GM23248 (cell line): ENCODE measurements around the gene STYXL2. TPM values are rescaled to one million over a fixed set of nuclear protein-coding genes. Genes with fewer than 3 reads are reported as not detected.
A peak's percentile ranks its signal among the peaks of the same experiment; 100 is the strongest.

Experiments
- DNase-seq: peaks from one replicate; pipeline ENCODE4 v3.0.0-alpha.2; 2015
- H2AFZ ChIP-seq: fragments of 200-600 bp; sonication (generic); 2 replicates; pipeline ENCODE4 v1.6.1; 2016; ENCODE audit warnings: antibody characterized with exemption
- H3F3A ChIP-seq: fragments of 200-600 bp; sonication (generic); 2 replicates; pipeline ENCODE4 v1.6.1; 2016; ENCODE audit warnings: mild to moderate bottlenecking, antibody characterized with exemption, mixed run types; ENCODE audit not compliant: insufficient read depth
- H3K27ac ChIP-seq: fragments of 200-600 bp; sonication (generic); 2 replicates; pipeline ENCODE4 v1.5.1; 2016; ENCODE audit warnings: mild to moderate bottlenecking
- H3K27me3 ChIP-seq: fragments of 200-600 bp; sonication (generic); replicated peaks from 2 replicates; pipeline ENCODE4 v1.6.1; 2016; ENCODE audit warnings: mild to moderate bottlenecking; ENCODE audit not compliant: insufficient read depth
- H3K36me3 ChIP-seq: fragments of 200-600 bp; sonication (generic); 2 replicates; pipeline ENCODE4 v1.6.1; 2016; ENCODE audit warnings: low read depth, mild to moderate bottlenecking
- H3K4me1 ChIP-seq: fragments of 200-600 bp; sonication (generic); 2 replicates; pipeline ENCODE4 v1.6.1; 2016; ENCODE audit warnings: mild to moderate bottlenecking; ENCODE audit not compliant: insufficient read depth
- H3K4me2 ChIP-seq: fragments of 200-600 bp; sonication (generic); one replicate; pipeline ENCODE4 v1.6.1; 2016; ENCODE audit warnings: mild to moderate bottlenecking; ENCODE audit not compliant: unreplicated experiment
- H3K4me3 ChIP-seq: fragments of 200-600 bp; sonication (generic); 2 replicates; pipeline ENCODE4 v1.5.1; 2016; ENCODE audit warnings: mild to moderate bottlenecking
- H3K79me2 ChIP-seq: fragments of 200-600 bp; sonication (generic); 2 replicates; pipeline ENCODE4 v1.6.1; 2016; ENCODE audit warnings: mild to moderate bottlenecking; ENCODE audit not compliant: insufficient read depth
- H3K9ac ChIP-seq: fragments of 200-600 bp; sonication (generic); 2 replicates; pipeline ENCODE4 v1.6.1; 2016; ENCODE audit warnings: mild to moderate bottlenecking
- H3K9me2 ChIP-seq: fragments of 200-600 bp; sonication (generic); 2 replicates; pipeline ENCODE4 v1.6.1; 2016; ENCODE audit warnings: mixed run types, mild to moderate bottlenecking, moderate library complexity; ENCODE audit not compliant: insufficient read depth
- H3K9me3 ChIP-seq: fragments of 200-600 bp; sonication (generic); one replicate; pipeline ENCODE4 v1.6.1; 2017; ENCODE audit warnings: low read depth
- H4K20me1 ChIP-seq: fragments of 200-600 bp; sonication (generic); 2 replicates; pipeline ENCODE4 v1.6.0; 2016; ENCODE audit not compliant: insufficient read depth
- EZH2 ChIP-seq: fragments of 200-600 bp; sonication (generic); IDR thresholded peaks from 2 replicates; pipeline ENCODE4 v1.6.1; 2018; ENCODE audit warnings: antibody characterized with exemption, mild to moderate bottlenecking; ENCODE audit not compliant: insufficient read depth, poor library complexity, severe bottlenecking
- EZH2phosphoT487 ChIP-seq: fragments of 200-600 bp; sonication (generic); IDR thresholded peaks from 2 replicates; pipeline ENCODE4 v1.6.1; 2018; ENCODE audit warnings: antibody characterized with exemption, moderate library complexity, mild to moderate bottlenecking, low read depth; ENCODE audit not compliant: insufficient read depth
- WGBS, 2 experiments: methylation state at CpG; one replicate each; pipeline ENCODE4 v1.1.6; 2015 to 2017; ENCODE audit warnings: low lambda C conversion rate in 2 of 2, low coverage in 1 of 2; ENCODE audit errors: missing lambda C conversion rate in 2 of 2; 5-methylcytosine and 5-hydroxymethylcytosine counted together
- in situ Hi-C: fragments of 300-500 bp; cut with MboI; formaldehyde crosslinking; loops from 2 replicates; pipeline ENCODE4 v1.15.0; 2020
- polyA plus RNA-seq: library from polyadenylated mRNA; unstranded; fragments of >200 nt; fragmentation: Nextera tagmentation; extraction: Ambion mirVana; gene quantifications from 2 replicates; pipeline ENCODE4 v1.2.1, GENCODE V29; 2016
- total RNA-seq: library from RNA; depleted of rRNA; stranded (reverse); fragments of >200 nt; shearing (Covaris generic); gene quantifications from 2 replicates; pipeline ENCODE4 v1.2.3, GENCODE V29; 2014

The STYXL2 gene
- total and polyA plus RNA-seq, 2 experiments from 2014 or later = not detected

GRCh38 chr1:167136191-167136614 lies 42.3 kb downstream of the STYXL2 start:
- Histone ChIP-seq H3K9me2 (no peaks in the 10 kb centered on the region), H3K9me3 (no peaks in the 10 kb centered on the region), H3K4me2 (no peak overlapping the region), H3K27ac (no peak overlapping the region), H4K20me1 (no peaks in the 10 kb centered on the region), H3K9ac (no peak overlapping the region), H3K4me1 (0 out of 2 replicates have a peak, but pooled peaks cover 3% of the 10 kb centered on the region), H3K36me3 (no peaks in the 10 kb centered on the region), H3F3A (no peaks in the 10 kb centered on the region), H2AFZ (no peak overlapping the region), H3K27me3 (0 out of 2 replicates have a peak, but pooled peaks cover 20% of the 10 kb centered on the region), H3K4me3 (no peak overlapping the region), H3K79me2 (no peaks in the 10 kb centered on the region)
- TF ChIP-seq EZH2 (no peak), EZH2phosphoT487 (no peak)
- peak; percentile 48 for DNase-seq
- 0 to 3% methylated on average over 2 of the region's 2 CpGs for WGBS, 2 experiments
- in situ Hi-C loops = no loop called here

DNA sequence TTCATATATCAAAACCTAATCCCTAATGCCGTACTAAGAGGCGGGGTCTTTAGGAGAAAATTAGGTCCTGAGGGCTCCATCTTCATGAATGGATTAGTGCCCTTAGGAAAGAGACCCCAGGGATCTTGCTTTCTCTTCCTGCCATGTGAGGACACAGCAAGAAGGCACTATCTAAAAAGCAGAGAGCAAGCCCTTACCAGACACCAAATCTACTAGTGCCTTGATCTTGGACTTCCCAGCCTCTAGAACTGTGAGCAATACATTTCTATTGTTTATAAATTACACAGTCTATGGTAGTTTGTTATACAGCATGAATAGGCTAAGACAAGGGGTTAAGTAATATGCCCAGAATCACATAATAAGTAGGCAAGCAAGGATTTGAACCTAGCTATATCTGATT lies 42.9 kb downstream of the STYXL2 start:
- H3K79me2 ChIP-seq = no peaks in the 10 kb centered on the region
- in situ Hi-C loops = no loop called here
- 65 to 79% methylated on average over 2 of the region's 2 CpGs for WGBS, 2 experiments
- no peak for TF ChIP-seq EZH2
- no peak for TF ChIP-seq EZH2phosphoT487
- H3K4me3 ChIP-seq = no peak overlapping the region
- no peaks in the 10 kb centered on the region for H3K9me2 ChIP-seq
- H3K9me3 ChIP-seq = no peaks in the 10 kb centered on the region
- H3K9ac ChIP-seq = no peak overlapping the region
- H3K36me3 ChIP-seq = no peaks in the 10 kb centered on the region
- H3F3A ChIP-seq = no peaks in the 10 kb centered on the region
- 0 out of 2 replicates have a peak, but pooled peaks cover 20% of the 10 kb centered on the region for H3K27me3 ChIP-seq
- H3K4me1 ChIP-seq = 0 out of 2 replicates have a peak, but pooled peaks cover 3% of the 10 kb centered on the region
- no peak for DNase-seq
- H3K4me2 ChIP-seq = no peak overlapping the region
- H2AFZ ChIP-seq = no peak overlapping the region
- no peaks in the 10 kb centered on the region for H4K20me1 ChIP-seq
- no peak overlapping the region for H3K27ac ChIP-seq

GRCh38 chr1:167137332-167137781 lies 43.5 kb downstream of the STYXL2 start:
- 1% methylated on average over 6 of the region's 6 CpGs for WGBS, 2 experiments
- no peak overlapping the region for H2AFZ ChIP-seq

GRCh38 chr1:167137793-167138510 lies 44.1 kb downstream of the STYXL2 start:
- Histone ChIP-seq H4K20me1 (no peaks in the 10 kb centered on the region), H3F3A (no peaks in the 10 kb centered on the region), H3K79me2 (no peaks in the 10 kb centered on the region), H3K9me2 (no peaks in the 10 kb centered on the region), H3K9me3 (no peaks in the 10 kb centered on the region), H3K36me3 (no peaks in the 10 kb centered on the region), H3K4me1 (0 out of 2 replicates have a peak, but pooled peaks cover 3% of the 10 kb centered on the region), H3K9ac (no peak overlapping the region), H2AFZ (no peak overlapping the region), H3K27ac (no peak overlapping the region), H3K4me2 (no peak overlapping the region), H3K4me3 (no peak overlapping the region), H3K27me3 (0 out of 2 replicates have a peak, but pooled peaks cover 20% of the 10 kb centered on the region)
- in situ Hi-C loops = no loop called here
- no peak for TF ChIP-seq EZH2phosphoT487
- no peak for TF ChIP-seq EZH2
- 21 to 30% methylated on average over 3 of the region's 3 CpGs for WGBS, 2 experiments
- DNase-seq = no peak

More at GRCh38 chr1:167137332-167137781, 43.5 kb downstream of the STYXL2 start:
- H3K9me3 ChIP-seq = no peaks in the 10 kb centered on the region
- H3K36me3 ChIP-seq = no peaks in the 10 kb centered on the region
- no peaks in the 10 kb centered on the region for H3K9me2 ChIP-seq
- DNase-seq = no peak
- no peaks in the 10 kb centered on the region for H4K20me1 ChIP-seq
- in situ Hi-C loops = no loop called here
- H3K27ac ChIP-seq = no peak overlapping the region
- no peaks in the 10 kb centered on the region for H3F3A ChIP-seq
- no peak overlapping the region for H3K9ac ChIP-seq
- H3K4me3 ChIP-seq = no peak overlapping the region
- H3K79me2 ChIP-seq = no peaks in the 10 kb centered on the region
- H3K4me1 ChIP-seq = 0 out of 2 replicates have a peak, but pooled peaks cover 3% of the 10 kb centered on the region
- no peak overlapping the region for H3K4me2 ChIP-seq
- 0 out of 2 replicates have a peak, but pooled peaks cover 20% of the 10 kb centered on the region for H3K27me3 ChIP-seq
- TF ChIP-seq EZH2phosphoT487 (no peak), EZH2 (no peak)
